HG03342 (cell line): Measurements from ENCODE around the gene KCNIP4.
"Not testable (repeated sequence)": the region's sequence is repeated elsewhere in the genome, so short reads cannot be mapped to it uniquely, and the experiment has no call there.

Experiments
- ATAC-seq: cut with Tn5 transposase; IDR thresholded peaks from one replicate; pipeline ENCODE4 v1.9.1; 2021; ENCODE audit warnings: mild to moderate bottlenecking, moderate library complexity; ENCODE audit not compliant: unreplicated experiment

Gene KCNIP4

DNA sequence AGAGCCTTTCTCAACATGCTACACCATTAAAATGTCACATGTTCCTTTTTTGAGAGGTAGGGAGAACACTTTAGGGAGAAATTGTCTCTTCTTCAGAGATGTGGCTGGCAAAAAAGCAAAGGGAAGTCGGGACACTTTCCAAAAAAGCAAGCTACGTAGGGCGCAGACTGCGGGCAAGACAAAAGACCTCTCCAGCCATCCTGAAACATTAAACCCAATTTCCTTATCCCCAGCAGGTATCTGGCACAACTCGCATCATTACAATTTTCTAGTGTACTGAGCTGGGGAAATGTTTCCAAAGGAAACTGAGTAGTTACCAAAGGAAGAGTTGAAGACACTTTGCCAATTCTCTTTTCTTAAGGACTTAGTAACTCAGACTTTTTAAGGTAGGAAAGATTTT, 1132.3 kb downstream of the KCNIP4 start:
- no peak for ATAC-seq

DNA sequence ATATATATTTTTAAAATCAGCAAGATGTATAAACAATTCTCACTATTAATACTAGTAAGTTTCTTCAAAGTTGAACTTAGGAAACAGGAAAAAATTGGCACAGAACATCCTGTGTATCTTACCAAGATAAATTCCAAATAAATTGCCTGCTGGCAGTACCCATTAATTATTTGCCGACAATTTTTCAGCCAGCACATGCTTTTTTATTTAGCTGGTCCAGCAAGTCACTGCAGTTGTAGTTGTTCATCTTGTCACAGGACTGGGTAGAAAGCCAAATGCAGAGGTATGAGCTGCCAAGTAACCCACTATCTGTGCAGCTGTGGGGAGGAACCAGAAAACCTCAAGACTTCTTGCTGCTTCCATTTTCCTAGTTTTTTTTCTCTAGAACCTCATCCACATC, 1134.9 kb downstream of the KCNIP4 start:
- no peak for ATAC-seq

DNA sequence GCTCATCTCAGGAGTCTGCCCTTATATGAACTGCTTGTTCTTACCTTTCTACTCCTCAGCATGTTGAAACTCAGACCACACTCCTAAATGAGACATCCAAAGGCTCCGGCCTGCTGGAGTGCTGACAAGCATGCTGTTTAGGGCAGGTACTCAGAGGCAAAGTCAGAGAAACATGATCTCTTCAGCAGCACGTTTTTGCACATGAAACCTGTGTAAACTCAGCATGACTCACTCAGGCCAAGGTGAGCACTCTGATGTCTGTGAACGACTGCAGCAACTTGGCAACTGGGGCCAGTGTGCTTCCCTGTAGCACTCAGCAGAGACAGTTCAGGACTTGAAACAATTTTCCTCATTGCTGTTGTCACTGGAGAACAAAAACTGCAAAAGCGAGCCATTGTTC, 1138.8 kb downstream of the KCNIP4 start:
- no peak for ATAC-seq

DNA sequence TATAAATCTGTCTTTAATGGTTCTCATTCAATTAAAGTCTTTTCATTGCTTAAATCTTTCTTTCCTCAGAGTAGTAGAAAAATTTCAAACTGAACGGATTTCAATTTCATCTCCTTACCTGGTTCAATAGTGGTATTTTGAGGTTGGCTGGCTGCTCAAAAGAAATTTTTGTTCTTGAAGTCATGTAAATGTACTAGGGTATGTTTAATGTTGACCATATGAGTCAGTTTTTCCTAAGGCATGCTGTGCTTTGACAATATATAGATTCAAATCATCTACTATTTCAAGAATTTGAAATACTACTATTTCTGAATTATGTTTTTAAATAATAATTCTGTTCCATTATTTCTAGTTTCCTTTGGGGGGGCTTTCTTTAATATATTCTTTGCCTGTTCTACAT, 1142.9 kb downstream of the KCNIP4 start:
- ATAC-seq = no peak

DNA sequence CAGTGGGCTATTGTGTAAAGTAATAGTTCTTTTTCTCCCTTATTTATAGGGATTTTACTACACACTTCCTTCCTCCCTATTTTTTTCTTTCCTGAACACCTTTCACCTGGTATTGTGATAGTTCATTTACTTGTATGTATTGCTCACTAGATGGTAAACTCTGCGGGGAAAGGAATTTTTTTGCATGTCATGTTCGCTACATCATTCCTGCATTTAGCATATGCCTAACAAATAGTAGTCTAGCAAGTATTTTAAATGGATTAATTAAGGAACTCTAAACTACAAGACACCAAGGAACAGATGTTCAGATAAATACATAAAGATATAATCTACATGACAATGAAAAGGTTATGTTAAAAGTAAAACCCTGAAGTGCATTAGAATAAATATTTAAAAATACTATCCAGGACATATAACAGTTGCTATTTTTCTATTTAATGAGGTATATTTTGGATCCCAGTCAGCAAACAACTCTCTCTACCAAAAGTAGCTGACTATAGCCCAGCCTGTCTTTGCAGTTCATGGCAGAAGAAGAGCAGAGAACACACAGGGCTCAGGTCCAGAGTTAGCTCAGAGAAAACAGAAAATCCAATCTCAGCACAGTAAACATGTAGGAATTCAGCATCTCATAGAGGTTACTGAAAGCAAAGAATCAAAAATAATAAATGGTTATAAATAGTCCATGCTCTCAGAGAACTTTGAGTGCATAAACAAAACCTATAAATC, 1160.5 kb downstream of the KCNIP4 start:
- ATAC-seq = no peak

DNA sequence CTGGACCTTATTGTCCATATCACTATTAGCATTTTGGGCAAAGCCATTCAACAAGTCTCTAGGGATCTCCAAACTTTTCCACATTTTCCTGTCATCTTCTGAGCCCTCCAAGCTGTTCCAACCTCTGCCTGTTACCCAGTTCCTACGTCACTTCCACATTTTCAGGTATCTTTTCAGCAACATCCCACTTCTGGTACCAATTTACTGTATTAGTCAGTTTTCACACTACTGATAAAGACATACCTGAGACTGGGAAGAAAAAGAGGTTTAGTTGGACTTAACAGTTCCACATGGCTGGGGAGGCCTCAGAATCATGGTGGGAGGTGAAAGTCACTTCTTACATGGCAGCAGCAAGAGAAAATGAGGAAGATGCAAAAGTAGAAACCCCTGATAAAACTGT, 1165.4 kb downstream of the KCNIP4 start:
- ATAC-seq = not testable (repeated sequence)

DNA sequence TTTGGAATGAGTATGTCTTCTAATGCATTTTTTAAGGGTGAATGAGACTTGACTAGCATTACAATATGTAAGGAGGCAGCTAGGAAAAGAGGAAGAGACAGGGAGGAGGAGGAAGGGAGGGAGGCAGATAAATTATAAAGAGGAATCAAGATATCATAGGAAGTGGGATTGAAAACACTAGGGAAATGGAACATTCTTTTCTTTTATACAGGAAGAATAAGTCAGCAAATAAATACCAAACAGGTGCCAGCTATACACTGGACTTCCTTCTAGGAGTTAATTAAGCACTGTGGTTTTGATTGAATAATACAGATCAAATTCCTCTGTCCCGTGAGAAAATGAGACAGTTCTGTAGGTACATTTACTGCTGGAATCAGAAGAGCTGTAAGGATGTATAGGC, 1169.7 kb downstream of the KCNIP4 start:
- ATAC-seq = no peak

DNA sequence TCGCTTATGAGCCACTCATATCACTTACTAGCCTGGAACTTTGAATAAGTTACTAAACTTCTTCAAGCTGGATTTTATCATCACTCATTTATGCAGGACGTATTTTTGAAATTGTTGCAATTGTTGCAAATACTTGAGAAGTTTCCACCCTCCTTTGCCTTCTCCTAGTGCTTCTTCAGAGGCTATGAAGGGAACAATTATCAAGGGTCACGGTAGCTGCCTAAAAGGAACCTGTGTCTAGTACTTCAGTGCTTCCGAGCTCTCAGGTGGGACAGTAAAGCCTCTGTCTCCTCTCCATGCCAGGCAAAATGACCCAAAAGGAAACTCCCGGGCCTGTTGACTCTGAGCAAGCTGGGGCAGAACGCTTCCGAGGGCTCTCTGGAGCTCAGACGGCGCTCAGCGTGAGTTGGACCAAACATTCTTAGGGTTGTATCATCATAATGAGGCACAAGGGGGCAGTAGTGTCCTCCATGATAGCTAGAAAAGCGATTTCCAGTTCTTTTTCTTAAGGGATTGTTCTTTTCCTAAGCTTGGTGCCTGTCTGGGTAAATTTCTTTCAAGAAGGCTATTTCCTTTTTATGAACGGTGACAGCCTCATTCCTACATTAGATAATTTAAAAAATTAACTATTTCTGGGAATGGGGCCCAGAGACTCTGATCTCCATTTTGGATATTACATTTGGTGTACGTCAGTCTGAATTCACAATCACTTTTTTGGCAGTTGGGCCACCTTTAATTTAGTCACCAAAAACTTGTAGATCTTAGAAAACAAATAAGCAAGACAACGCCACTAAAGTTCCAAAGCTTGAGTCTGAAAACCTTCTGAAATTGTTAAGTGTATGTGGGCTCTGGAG, 1175.2 kb downstream of the KCNIP4 start:
- peak; percentile 85 for ATAC-seq

DNA sequence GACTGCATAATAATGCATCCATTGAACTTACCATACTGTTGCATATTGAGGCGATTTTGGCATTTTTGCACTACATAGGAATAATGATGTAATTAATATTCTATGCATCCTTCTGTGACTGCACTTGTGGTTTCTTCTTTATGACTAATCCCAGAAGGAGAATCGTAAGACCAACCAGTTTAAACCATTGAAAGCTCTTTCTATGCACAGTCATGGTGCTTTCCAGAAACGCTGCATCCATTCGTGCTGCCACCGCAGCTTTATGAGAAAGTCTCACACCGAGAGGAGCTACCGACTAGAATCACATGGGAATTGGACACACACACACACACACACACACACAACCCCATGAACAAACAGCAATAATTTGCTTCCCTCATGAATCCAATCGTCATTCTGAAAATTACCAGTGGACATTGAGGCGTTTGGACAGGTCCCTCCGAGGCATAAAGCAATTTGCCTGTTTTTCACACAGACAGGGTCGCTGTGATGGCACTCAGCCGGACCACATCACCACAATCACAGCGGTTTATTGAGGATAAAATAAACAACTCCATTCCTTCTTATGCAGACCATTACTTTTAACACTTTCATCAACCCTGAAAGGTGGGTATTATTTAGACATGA, 1184.1 kb downstream of the KCNIP4 start:
- ATAC-seq = no peak

DNA sequence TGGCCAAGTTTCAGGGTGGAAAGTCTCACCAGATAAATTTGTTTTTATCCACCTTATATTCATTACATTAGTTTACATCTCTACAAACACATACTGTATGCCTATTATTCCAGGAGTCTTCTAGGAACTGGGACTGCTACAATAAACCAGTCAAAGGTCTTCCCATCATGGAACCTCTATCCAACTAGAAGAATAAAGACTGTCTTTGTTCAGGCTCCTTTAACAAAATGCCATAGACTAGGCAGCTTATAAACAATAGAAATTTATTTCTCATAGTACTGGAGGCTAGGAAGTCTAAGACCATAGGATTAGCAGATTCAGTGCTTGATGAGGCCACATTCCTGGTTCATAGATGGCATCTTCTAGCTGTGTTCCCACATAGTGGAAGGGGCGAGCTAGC, 1186.7 kb downstream of the KCNIP4 start:
- ATAC-seq = no peak

DNA sequence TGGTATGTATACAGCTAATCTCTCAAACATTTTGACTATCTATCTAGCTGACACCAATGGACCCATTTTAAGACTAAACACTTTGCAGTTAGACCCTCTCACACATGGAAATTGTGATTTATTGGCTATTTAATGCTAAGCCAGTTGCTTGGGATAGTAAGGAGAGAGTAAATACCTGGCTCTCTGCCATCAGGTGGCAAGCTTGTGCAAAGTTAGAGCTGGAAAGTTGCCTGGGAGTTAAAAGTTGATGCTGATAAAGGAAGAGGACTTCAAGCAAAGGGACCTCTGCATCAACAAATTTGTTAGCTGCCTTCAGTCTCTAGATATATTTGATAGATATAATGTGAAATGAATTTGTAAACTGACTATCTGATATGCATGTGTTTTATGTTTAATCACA, 1187.2 kb downstream of the KCNIP4 start:
- no peak for ATAC-seq

DNA sequence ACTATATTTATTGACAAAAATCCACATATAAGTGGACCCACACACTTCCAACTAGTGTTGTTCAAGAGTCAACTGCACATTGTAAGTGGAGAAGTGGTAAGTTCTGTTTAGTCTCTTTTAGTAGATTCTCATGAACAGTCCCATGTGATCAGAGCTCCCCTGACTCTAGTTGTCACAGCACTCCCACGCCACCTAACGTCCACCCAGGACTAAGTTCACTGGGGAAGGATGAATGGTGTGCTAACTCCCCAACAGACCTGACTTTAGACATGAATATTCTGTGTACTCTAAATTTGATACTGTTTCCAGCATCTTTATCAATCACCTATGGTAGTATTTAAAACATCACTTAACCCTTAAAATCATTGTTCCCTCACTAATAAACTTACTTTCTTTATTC, 1188.5 kb downstream of the KCNIP4 start:
- ATAC-seq = no peak

DNA sequence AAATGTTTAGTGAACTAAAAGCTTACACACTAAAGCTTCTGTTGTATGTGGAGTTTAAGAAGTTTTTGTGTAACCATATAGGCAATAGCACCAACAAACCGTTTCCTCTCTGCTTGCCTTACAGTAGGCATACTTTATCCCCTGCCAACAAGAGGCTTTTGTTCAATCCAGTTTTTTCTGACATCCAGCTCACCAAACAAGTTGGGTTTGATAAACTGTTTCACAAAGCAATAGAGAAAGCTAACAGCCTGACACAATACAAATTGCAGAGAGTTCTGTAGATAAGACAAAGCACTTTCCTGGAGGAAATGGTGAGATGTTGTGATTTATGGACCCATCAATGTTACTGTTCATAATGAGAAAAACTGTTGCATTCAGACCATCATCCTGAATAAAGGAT, 1194.5 kb downstream of the KCNIP4 start:
- no peak for ATAC-seq

DNA sequence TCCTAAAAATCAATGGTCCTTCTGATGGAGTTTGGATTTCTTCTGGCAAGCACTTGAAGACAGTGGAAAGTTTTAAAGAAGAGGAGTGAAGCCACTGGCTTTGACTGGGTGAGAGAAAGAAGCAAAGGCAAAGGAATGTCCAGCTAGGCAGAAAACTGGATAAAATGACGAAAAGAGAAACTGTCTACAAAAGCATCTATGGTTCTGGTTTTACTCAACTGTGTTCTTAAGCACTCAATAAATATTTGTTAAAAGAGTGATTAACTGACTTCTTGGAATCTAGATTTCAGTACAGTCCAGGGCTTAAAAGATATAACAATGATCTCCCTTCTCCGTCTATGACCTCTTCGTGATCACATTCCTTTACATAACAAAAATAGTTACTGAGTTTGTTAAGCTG, 1195.9 kb downstream of the KCNIP4 start:
- ATAC-seq = no peak

DNA sequence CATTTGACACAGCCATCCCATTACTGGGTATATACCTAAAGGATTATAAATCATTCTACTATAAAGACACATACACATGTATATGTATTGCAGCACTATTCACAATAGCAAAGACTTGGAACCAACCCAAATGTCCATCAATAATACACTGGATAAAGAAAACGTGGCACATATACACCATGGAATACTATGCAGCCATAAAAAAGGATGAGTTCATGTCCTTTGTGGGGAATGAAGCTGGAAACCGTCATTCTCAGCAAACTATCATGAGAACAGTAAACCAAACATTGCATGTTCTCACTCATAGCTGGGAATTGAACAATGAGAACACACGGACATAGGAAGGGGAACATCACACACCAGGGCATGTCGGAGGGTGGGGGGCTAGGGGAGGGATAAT, 1202.6 kb downstream of the KCNIP4 start:
- ATAC-seq = not testable (repeated sequence)

DNA sequence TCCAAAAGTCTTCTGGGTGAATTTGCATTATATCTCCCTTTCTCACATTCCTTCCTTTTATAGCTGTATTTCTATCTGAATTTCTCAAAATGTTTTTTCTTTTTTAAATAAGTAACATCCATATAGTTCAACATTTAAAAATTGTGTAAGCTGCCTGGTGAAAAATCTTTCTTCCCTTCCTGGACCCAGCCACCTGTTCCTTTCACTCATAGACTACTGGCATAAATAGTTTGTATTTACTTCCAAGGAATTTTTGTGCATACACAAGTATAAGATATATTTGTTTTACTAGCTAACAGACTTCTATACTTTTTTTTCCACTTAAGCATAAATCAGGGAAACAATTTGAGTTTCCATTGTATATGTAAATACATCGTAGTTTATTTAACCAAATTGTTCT, 1212.6 kb downstream of the KCNIP4 start:
- ATAC-seq = no peak

DNA sequence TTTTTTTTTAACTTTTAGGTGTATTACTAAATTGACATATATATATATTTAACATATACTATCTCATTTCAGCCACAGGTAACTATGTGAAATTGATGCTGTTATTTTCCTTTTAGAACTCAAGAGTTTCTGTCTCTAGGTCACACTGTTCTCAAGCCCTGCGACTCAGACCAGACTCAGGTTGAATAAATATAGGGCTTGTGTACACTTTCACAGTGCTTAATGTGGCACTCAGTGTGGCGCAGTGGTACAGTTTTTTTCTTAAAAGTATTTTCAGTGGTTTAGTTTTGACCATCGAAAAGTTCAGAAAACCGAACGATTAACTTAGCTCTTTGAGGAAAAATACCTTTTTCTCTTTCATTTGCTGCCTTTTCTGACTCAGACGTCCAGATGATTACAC, 1223.7 kb downstream of the KCNIP4 start:
- ATAC-seq = no peak

DNA sequence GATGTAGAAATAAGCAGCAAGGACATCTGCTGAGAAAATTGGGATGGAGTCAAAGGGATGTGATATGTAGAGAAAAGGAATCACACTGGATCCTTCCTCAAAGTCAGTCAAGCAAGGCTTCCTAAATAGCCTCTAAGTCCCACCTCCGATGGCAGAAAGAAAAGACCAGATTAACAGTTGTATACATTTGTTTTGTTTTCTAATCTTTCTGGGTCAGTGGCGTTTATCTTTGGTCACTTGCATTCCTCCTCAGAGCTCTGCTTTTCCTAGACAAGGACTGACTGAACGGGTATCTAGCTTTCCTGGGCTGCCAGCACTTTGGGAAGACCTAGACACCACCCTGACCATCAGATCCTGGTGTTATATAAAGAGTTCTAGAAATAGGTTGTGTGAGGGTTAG, 1225.1 kb downstream of the KCNIP4 start:
- ATAC-seq = no peak

DNA sequence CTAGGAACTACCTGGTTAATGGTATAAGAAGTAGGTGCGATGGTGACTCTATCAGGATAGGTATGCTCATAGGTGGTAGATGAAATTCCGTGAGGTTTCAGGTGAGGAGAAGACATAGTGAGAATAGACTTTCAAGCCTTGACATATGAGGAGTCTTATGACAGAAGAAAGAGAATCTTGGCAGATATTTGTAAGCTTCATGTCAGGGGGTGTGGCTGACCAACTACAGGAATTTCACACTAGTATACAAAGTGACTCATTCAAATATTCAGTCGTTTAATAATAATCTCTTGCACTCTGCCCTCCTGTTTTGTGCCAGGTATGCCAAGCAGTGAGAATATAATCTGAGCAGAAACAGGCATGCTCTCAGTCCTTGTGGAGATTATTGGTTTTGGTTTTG, 1225.6 kb downstream of the KCNIP4 start:
- no peak for ATAC-seq

DNA sequence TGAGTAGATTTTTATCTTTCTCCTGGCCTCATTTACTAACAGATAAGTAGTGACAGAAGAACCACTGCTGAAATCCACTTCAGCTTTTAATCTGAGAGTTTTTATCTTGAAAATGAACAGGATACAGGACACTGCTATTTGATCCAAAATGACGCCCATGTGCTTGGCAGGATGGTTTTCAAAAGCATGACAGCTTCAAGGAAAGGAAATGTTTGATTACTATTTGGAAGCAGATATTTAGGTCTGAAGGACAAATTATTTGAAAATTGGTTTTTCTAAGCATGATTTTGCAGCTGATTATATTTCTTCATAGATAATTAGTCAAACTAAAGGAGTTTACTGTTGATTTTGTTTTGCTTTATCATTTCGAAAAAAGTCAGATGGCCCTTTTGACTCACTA, 1237.2 kb downstream of the KCNIP4 start:
- ATAC-seq = no peak

DNA sequence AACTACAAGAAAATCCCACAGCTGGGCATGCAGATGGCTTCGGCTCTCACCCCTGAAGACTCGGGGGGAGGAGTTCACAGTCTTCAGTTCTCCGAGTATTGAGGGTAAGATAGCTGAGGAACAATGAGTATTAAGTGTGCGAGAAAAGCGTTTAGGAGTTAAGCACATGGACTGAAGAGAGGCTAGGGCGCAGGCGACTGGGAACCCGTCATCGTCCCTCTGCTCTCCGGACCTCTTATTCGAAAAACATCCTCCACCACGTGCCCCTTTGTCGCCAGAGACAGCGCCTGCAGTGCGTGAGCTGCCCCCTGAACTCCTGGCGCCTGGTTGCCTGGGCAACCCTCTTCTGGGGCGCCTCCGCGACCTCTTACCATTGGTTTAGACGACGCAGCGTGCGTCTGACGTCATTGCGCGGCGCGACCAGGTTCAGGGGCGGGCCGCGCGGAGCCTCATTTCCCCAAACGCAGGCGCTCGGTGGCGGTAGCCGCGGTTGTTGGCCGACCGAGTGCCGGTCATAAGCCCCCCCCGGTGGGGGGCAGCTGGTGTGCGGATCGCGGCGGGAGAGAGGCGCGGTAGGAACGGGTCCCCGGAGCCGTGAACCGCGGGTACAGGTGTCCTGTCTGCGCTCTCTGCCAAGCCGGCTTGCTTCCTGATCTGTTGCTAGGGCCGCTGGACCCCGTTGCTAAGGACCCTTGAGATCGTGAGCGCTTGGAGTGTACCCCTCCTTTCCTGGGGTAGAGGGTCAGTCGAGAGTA, 1248.4 kb downstream of the KCNIP4 start, which contains the start of gene PACRGL:
PACRGL (plus strand) TSS at position 452 of the 755 bp plus-strand sequence. CDS start 4,024 bp downstream, outside the sequence.
- ATAC-seq = peak; percentile 99
